ENCODE data around the gene YTHDC2. TPM values are rescaled to one million over a fixed set of nuclear protein-coding genes. Genes with fewer than 3 reads are reported as not detected.

YTHDC2 gene
- total and polyA plus RNA-seq, 5 donors = 6.4 to 21.1 (median 16.2) TPM

- H3K4me1 ChIP-seq (ENCODE audit: control insufficient read depth, insufficient read depth, low read length) = no peaks in the 10 kb centered on the region
- no peaks in the 10 kb centered on the region for H3K9me3 ChIP-seq (ENCODE audit: control insufficient read depth, low read length)
- H3K27me3 ChIP-seq (ENCODE audit: control insufficient read depth, insufficient read depth) = no peaks in the 10 kb centered on the region
- WGBS = 98% methylated on average over 1 of the region's 1 CpG
- DNase-seq = no peak
- intact Hi-C loops (cut with DNase I) = no loop called here
- no peak for ATAC-seq
- H3K4me3 ChIP-seq (ENCODE audit: low read length) = no peak overlapping the region
- H3K27ac ChIP-seq (ENCODE audit: low read length) = no peak overlapping the region
Measured at GRCh38 chr5:113552137-113552536, 38.6 kb downstream of the YTHDC2 start.

DNA sequence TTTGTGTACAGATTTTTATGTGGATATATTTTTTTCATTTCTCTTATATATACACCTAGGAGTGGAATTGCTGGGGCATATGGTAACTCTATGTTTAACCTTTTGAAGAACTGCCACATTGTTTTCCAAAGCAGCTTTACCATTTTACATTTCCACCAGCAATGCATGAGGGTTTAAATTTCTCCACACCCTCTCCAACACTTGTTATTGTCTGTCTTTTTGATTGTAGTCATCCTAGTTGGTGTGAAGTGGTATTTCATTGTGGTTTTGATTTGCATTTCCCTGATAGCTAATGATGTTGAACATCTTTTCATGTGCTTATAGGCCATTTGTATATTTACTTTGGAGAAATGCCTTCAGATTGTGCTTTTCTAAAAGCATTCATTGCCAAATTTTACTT lies 39.1 kb downstream of the YTHDC2 start:
- Histone ChIP-seq H3K27me3 (ENCODE audit: control insufficient read depth, insufficient read depth) (no peaks in the 10 kb centered on the region), H3K9me3 (ENCODE audit: control insufficient read depth, low read length) (no peaks in the 10 kb centered on the region), H3K27ac (ENCODE audit: low read length) (no peak overlapping the region), H3K4me1 (ENCODE audit: control insufficient read depth, insufficient read depth, low read length) (no peaks in the 10 kb centered on the region), H3K4me3 (ENCODE audit: low read length) (no peak overlapping the region)
- ATAC-seq = no peak
- intact Hi-C loops (cut with DNase I) = no loop called here
- DNase-seq = no peak

DNA sequence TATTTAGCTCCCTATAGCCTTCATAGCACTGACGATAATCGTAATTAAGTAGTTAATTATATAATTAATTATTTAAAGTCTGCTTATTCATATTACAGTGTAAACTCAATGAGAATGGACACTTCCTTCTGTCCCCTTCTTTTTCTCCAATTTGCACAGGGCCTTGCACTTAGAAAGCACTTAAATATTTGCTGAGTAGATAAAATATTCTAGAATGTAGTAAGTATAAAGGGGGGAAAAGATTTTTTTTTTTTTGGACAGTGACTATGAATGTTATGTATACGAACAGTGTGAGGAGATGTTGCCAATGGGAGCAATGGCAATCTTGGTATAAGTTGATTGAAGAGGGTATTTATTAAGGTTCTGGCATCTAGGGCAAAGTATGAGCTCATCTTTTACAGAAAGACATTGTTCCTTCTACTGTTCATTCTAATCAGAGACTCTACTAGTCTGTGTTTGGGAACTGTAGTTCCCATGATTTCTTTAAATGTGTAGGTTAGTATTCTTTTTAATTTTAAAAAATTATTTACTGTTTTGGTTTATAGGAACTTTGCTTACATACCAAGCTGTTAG lies 49.4 kb downstream of the YTHDC2 start:
- H3K4me1 ChIP-seq (ENCODE audit: control insufficient read depth, insufficient read depth, low read length) = no peaks in the 10 kb centered on the region
- no peak overlapping the region for H3K4me3 ChIP-seq (ENCODE audit: low read length)
- no peaks in the 10 kb centered on the region for H3K9me3 ChIP-seq (ENCODE audit: control insufficient read depth, low read length)
- H3K27ac ChIP-seq (ENCODE audit: low read length) = no peak overlapping the region
- intact Hi-C loops (cut with DNase I) = no loop called here
- no peaks in the 10 kb centered on the region for H3K27me3 ChIP-seq (ENCODE audit: control insufficient read depth, insufficient read depth)
- ATAC-seq = no peak
- 91% methylated on average over 3 of the region's 3 CpGs for WGBS
- no peak for DNase-seq

GRCh38 chr5:113569396-113569795 lies 55.9 kb downstream of the YTHDC2 start:
- intact Hi-C loops (cut with DNase I) = no loop called here
- H3K9me3 ChIP-seq (ENCODE audit: control insufficient read depth, low read length) = no peaks in the 10 kb centered on the region
- DNase-seq (no peak), ATAC-seq (no peak)
- no peak overlapping the region for H3K4me3 ChIP-seq (ENCODE audit: low read length)
- no peaks in the 10 kb centered on the region for H3K4me1 ChIP-seq (ENCODE audit: control insufficient read depth, insufficient read depth, low read length)
- no peak overlapping the region for H3K27ac ChIP-seq (ENCODE audit: low read length)
- WGBS = 97% methylated on average over 5 of the region's 5 CpGs
- H3K27me3 ChIP-seq (ENCODE audit: control insufficient read depth, insufficient read depth) = no peaks in the 10 kb centered on the region

DNA sequence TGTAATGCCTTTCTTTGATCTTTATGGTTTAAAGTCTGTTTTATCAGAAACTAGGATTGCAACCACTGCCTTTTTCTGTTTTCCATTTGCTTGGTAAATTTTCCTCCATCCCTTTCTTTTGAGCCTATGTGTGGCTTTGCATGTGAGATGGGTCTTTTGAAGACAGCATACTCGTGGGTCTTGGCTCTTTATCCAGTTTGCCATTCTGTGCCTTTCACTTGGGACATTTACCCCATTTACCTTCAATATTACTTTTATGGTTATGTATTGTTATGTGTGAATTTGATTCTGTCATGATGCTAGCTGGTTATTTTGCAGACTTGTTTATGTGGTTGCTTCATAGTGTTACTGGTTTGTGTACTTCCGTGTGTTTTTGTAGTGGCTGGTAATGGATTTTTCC lies 59.2 kb downstream of the YTHDC2 start:
- ATAC-seq (no peak), DNase-seq (no peak)
- Histone ChIP-seq H3K4me1 (ENCODE audit: control insufficient read depth, insufficient read depth, low read length) (no peaks in the 10 kb centered on the region), H3K27me3 (ENCODE audit: control insufficient read depth, insufficient read depth) (no peaks in the 10 kb centered on the region), H3K9me3 (ENCODE audit: control insufficient read depth, low read length) (no peaks in the 10 kb centered on the region), H3K4me3 (ENCODE audit: low read length) (no peak overlapping the region), H3K27ac (ENCODE audit: low read length) (no peak overlapping the region)
- intact Hi-C loops (cut with DNase I) = no loop called here
- WGBS = 97% methylated on average over 2 of the region's 2 CpGs

GRCh38 chr5:113574417-113574816 lies 60.9 kb downstream of the YTHDC2 start:
- Histone ChIP-seq H3K4me1 (ENCODE audit: control insufficient read depth, insufficient read depth, low read length) (no peaks in the 10 kb centered on the region), H3K27ac (ENCODE audit: low read length) (no peak overlapping the region), H3K27me3 (ENCODE audit: control insufficient read depth, insufficient read depth) (no peaks in the 10 kb centered on the region), H3K4me3 (ENCODE audit: low read length) (no peak overlapping the region), H3K9me3 (ENCODE audit: control insufficient read depth, low read length) (no peaks in the 10 kb centered on the region)
- ATAC-seq = peak; percentile 31 to 45
- 70% methylated on average over 2 of the region's 2 CpGs for WGBS
- intact Hi-C loops (cut with DNase I) = no loop called here
- peak; percentile 18 to 62 (median 37) for DNase-seq

- Histone ChIP-seq H3K9me3 (ENCODE audit: control insufficient read depth, low read length) (no peaks in the 10 kb centered on the region), H3K4me1 (ENCODE audit: control insufficient read depth, insufficient read depth, low read length) (no peaks in the 10 kb centered on the region), H3K27me3 (ENCODE audit: control insufficient read depth, insufficient read depth) (no peaks in the 10 kb centered on the region), H3K27ac (ENCODE audit: low read length) (no peak overlapping the region), H3K4me3 (ENCODE audit: low read length) (no peak overlapping the region)
- 81% methylated on average over 4 of the region's 4 CpGs for WGBS
- intact Hi-C loops (cut with DNase I) = no loop called here
- ATAC-seq = no peak
- no peak for DNase-seq
Measured at GRCh38 chr5:113575074-113575473, 61.6 kb downstream of the YTHDC2 start.

GRCh38 chr5:113578091-113578490 lies 64.6 kb downstream of the YTHDC2 start:
- intact Hi-C loops (cut with DNase I) = no loop called here
- ATAC-seq (no peak), DNase-seq (no peak)
- no peak overlapping the region for H3K27ac ChIP-seq (ENCODE audit: low read length)
- H3K9me3 ChIP-seq (ENCODE audit: control insufficient read depth, low read length) = no peaks in the 10 kb centered on the region
- WGBS = 89% methylated on average over 2 of the region's 2 CpGs
- no peak overlapping the region for H3K4me3 ChIP-seq (ENCODE audit: low read length)
- H3K27me3 ChIP-seq (ENCODE audit: control insufficient read depth, insufficient read depth) = no peaks in the 10 kb centered on the region
- H3K4me1 ChIP-seq (ENCODE audit: control insufficient read depth, insufficient read depth, low read length) = no peaks in the 10 kb centered on the region

- no peak overlapping the region for H3K27ac ChIP-seq (ENCODE audit: low read length)
- intact Hi-C loops (cut with DNase I) = no loop called here
- no peaks in the 10 kb centered on the region for H3K4me1 ChIP-seq (ENCODE audit: control insufficient read depth, insufficient read depth, low read length)
- no peaks in the 10 kb centered on the region for H3K9me3 ChIP-seq (ENCODE audit: control insufficient read depth, low read length)
- H3K27me3 ChIP-seq (ENCODE audit: control insufficient read depth, insufficient read depth) = no peaks in the 10 kb centered on the region
- WGBS = 93% methylated on average over 2 of the region's 2 CpGs
- ATAC-seq = no peak
- DNase-seq = no peak
- no peak overlapping the region for H3K4me3 ChIP-seq (ENCODE audit: low read length)
Measured at GRCh38 chr5:113581388-113581787, 67.9 kb downstream of the YTHDC2 start.

DNA sequence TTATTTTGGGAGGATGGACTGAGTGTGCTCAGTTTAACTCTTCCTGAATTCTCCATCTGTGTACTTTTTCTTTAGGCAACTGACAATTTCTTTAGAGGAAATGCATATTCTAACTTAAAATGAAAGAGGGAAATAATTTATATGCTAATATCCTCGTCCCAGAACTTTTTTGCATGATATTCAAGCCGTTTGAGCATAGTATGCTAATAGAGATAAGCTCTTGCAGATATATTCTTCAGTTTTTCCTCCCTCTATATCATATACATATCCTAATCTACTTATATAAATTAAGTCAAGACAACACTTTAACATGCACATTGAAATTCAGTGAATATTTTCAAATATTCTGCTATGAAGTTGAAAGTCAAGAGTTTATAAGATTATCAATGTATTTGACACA lies 84.7 kb downstream of the YTHDC2 start:
- Histone ChIP-seq H3K4me3 (ENCODE audit: low read length) (no peak overlapping the region), H3K27me3 (ENCODE audit: control insufficient read depth, insufficient read depth) (no peaks in the 10 kb centered on the region), H3K9me3 (ENCODE audit: control insufficient read depth, low read length) (no peaks in the 10 kb centered on the region), H3K4me1 (ENCODE audit: control insufficient read depth, insufficient read depth, low read length) (no peaks in the 10 kb centered on the region), H3K27ac (ENCODE audit: low read length) (no peak overlapping the region)
- intact Hi-C loops (cut with DNase I) = no loop called here
- ATAC-seq (no peak), DNase-seq (no peak)
- WGBS = 78% methylated on average over 2 of the region's 2 CpGs

DNA sequence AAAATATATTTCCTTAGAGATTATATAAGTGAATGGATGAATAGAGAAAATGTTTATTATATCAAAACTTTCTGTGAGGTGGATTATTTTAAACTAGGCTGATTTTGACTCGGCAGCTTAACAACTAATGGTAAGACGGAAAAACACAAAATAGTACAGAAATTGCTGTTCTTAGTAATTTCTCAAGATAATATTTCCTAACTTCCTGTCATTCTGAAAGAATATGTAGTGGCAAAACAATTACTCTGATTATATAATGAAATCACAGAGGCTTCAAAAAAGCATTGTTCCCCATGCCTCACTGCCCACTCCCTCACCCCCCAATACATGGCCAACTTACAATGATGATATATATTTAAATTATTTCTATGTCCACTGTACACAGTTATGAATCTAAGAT lies 85.4 kb downstream of the YTHDC2 start:
- intact Hi-C loops (cut with DNase I) = no loop called here
- no peaks in the 10 kb centered on the region for H3K27me3 ChIP-seq (ENCODE audit: control insufficient read depth, insufficient read depth)
- no peak overlapping the region for H3K4me3 ChIP-seq (ENCODE audit: low read length)
- no peaks in the 10 kb centered on the region for H3K9me3 ChIP-seq (ENCODE audit: control insufficient read depth, low read length)
- no peak overlapping the region for H3K27ac ChIP-seq (ENCODE audit: low read length)
- DNase-seq (no peak), ATAC-seq (no peak)
- no peaks in the 10 kb centered on the region for H3K4me1 ChIP-seq (ENCODE audit: control insufficient read depth, insufficient read depth, low read length)
- 52% methylated on average over 2 of the region's 2 CpGs for WGBS

- WGBS = 49% methylated on average over 4 of the region's 4 CpGs
- Histone ChIP-seq H3K27me3 (ENCODE audit: control insufficient read depth, insufficient read depth) (no peaks in the 10 kb centered on the region), H3K27ac (ENCODE audit: low read length) (no peak overlapping the region), H3K9me3 (ENCODE audit: control insufficient read depth, low read length) (no peaks in the 10 kb centered on the region), H3K4me1 (ENCODE audit: control insufficient read depth, insufficient read depth, low read length) (no peaks in the 10 kb centered on the region), H3K4me3 (ENCODE audit: low read length) (no peak overlapping the region)
- intact Hi-C loops (cut with DNase I) = loop anchor here in 1 of 4 donors (10.0 kb wide), 1 partner anchor 216 kb away; no protein-coding TSS in a partner anchor
- ATAC-seq (no peak), DNase-seq (no peak)
Measured at GRCh38 chr5:113600255-113600905, 86.9 kb downstream of the YTHDC2 start.
